GM21423 (cell line): Measurements from ENCODE around the gene RABGAP1.

Experiments
- ATAC-seq: cut with Tn5 transposase; IDR thresholded peaks from one replicate; pipeline ENCODE4 v1.9.1; 2021; ENCODE audit warnings: mild to moderate bottlenecking, moderate library complexity; ENCODE audit not compliant: unreplicated experiment

Gene RABGAP1

GRCh38 chr9:123074628-123075027 is 133.8 kb downstream of the RABGAP1 start:
- ATAC-seq = no peak

DNA sequence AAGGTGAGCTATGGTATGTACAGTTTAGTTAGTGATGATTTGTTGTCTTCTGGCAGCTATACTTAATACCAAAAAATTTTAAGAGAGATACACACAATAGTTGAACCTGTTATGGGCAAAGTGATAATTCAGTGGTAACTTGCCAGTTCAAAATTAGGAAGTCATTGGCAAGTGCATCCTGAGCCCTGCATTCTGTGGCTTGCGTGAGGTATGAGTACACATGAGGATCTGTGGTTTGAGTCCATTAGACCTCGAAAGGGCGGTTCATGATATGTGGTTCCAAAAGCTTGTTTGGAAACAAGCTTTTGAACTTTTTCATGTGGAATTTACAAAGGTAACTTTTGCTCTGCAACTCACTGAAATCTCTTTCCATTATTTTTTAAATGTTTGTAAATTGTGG is 139.6 kb downstream of the RABGAP1 start:
- ATAC-seq = no peak

DNA sequence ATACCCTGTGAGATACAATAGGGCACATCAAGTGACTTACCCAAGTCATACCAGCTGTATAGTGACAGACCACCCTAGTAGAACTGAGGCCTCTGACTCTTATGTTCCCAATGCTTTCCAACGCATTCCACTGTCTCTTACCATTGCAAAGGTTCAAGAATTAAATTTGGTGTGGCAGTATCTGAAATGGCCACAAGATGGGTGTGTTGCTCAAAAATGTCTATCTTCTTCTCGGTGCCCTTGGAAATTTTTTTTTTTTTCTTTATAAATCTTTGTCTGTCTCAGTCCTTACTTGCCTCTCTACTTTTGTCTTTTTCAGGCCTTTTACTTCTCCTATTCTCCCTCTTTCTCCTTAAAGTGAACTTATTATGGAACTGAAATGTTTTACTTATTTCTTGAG is 141.0 kb downstream of the RABGAP1 start:
- ATAC-seq = no peak

GRCh38 chr9:123083680-123084079 is 142.9 kb downstream of the RABGAP1 start:
- ATAC-seq = no peak

- no peak for ATAC-seq
Observed at GRCh38 chr9:123084256-123084655, 143.4 kb downstream of the RABGAP1 start.

GRCh38 chr9:123085916-123086315 is 145.1 kb downstream of the RABGAP1 start:
- ATAC-seq = no peak

DNA sequence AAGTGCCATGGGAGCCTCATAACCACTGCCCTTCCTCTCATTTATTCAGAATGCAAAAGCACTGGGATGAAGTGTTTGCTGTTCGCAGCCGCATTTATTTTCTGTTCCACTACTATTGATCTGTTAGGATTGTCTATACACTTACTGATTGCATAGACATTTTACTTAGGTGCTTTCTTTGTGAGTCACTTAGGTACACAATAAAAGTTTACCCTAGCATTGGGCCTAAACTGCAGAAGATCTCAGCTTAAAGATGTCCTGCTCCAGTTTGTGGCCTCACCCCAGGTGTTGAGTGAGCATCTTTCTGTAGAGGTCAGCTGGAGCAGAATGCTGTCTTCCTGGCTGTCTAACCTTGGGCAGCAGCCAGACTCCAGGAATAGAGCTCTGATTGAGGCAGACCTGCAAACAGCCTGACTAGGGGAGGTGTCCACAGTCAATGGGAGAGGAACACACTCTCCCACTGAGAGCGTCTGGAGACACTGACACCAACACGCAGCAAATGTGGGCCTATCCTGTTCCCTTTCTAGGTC is 146.6 kb downstream of the RABGAP1 start:
- no peak for ATAC-seq

- ATAC-seq = no peak
Observed at GRCh38 chr9:123089040-123089439, 148.2 kb downstream of the RABGAP1 start.

- no peak for ATAC-seq
Observed at GRCh38 chr9:123089790-123090189, 149.0 kb downstream of the RABGAP1 start.

GRCh38 chr9:123090198-123090896 is 149.5 kb downstream of the RABGAP1 start:
- ATAC-seq = no peak

- no peak for ATAC-seq
Observed at GRCh38 chr9:123090956-123091355, 150.1 kb downstream of the RABGAP1 start.

- ATAC-seq = no peak
Observed at GRCh38 chr9:123091459-123091858, 150.6 kb downstream of the RABGAP1 start.

DNA sequence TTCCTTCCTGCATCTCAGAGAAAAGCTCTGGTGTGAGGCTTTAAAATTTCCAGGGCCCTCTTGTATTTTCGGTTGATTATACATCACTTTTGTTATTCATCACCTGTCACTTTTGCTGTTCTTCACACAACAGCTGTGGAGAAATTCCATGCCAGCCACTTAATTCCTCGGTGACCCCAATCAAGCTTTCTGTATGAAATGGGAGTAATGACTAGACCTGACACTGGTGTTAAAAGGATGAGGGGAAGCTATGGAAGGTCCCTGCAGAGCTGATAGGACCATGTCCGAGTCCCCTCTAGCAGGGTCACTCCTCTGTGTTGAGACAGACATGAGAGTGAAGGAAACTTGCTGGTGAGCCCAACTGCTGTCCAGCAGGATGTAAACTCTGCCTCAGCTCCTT is 152.3 kb downstream of the RABGAP1 start:
- ATAC-seq = no peak

DNA sequence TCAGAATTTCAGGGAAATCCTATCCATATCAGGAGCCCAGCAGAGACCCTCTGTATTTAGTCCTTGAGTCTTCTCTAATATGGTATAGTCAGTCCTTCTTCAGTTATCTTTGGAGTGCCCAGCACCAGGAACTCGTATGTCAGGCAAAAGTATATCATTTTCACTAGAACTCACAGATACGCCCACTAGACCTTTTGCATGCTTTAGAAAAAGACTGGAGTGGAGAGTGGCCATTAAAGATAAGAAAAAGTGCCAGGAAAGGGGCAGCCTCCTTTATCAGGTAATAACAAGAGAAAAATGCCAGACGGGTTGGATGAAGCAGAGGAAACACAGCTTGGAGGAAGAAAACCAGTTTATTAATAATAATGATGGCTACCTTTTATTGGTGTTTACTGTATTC is 156.2 kb downstream of the RABGAP1 start:
- ATAC-seq = no peak

- no peak for ATAC-seq
Observed at GRCh38 chr9:123097430-123098095, 156.7 kb downstream of the RABGAP1 start.

- no peak for ATAC-seq
Observed at GRCh38 chr9:123098096-123098459, 157.3 kb downstream of the RABGAP1 start.

DNA sequence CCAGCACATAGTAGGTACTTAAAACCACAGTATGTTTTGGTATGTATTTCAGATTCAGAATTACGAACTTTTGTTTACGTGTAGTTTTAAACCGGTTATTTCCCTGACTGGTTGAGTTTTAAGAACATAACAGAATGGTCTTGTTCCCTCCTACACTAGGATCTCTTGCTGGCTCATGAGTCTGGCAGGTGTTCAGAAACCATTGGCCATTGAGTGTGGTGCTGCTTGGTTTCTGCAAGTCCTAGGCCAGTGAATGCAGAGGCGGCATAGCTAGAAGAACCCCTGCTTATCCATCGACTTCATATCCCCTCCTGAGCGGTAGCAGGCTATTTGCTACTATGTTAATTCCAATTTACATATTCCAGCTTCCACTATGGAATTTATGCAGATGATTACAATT is 158.2 kb downstream of the RABGAP1 start:
- ATAC-seq = no peak

DNA sequence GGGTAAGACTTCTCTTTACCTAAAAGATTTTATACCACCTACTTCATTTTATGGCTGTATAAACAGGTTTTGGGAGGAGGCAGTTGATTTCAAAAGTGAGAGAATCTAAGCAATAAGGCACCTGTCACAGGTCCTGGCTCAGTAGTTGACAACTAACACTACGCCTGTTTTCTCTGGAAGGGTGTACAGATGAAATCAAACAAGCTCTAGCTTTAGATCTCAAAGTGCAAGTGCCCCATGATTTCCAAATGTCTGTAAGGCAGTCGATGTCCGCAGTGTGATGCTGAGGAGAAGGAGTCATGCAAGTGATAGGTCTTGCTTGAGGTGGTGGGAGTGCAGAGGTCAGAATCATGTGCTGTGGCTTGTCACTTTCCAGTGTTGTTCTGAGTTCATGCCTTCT is 158.7 kb downstream of the RABGAP1 start:
- ATAC-seq = no peak

GRCh38 chr9:123102375-123103113 is 161.7 kb downstream of the RABGAP1 start:
- no peak for ATAC-seq

GRCh38 chr9:123104807-123105206 is 164.0 kb downstream of the RABGAP1 start:
- no peak for ATAC-seq

- no peak for ATAC-seq
Observed at GRCh38 chr9:123105490-123105889, 164.7 kb downstream of the RABGAP1 start.
